ENCODE data around the gene CEBPZ.
"Not testable (repeated sequence)": the region's sequence is repeated elsewhere in the genome, so short reads cannot be mapped to it uniquely, and the experiment has no call there.

The CEBPZ gene

DNA sequence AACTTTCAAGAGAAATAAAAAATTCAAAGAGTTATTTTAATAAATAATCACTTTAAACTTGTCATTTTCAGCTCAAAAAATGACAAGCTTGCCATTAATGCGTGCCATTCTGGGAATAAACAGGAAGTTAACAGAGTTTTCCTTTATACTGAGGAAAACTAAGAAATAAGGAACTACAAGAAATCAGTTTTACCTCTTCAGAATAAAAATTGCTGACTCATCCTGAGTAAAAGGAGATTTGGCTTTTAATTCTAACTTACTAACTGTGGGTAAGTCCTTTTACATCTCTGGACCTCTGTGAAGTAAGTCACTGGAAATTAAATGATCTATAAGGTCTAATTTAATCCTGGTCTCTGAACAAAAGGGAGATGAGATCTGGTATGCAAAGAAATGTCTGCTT lies 16.1 kb downstream of the CEBPZ start:
- no peak for DNase-seq (ENCODE audit: low read depth)

- DNase-seq (ENCODE audit: low read depth): no peak
Observed at GRCh38 chr2:37211939-37212338, 19.5 kb downstream of the CEBPZ start.

GRCh38 chr2:37211212-37211611 lies 20.2 kb downstream of the CEBPZ start:
- no peak for DNase-seq (ENCODE audit: low read depth)

GRCh38 chr2:37206760-37207159 lies 24.6 kb downstream of the CEBPZ start:
- not testable (repeated sequence) for DNase-seq (ENCODE audit: low read depth)

GRCh38 chr2:37205689-37206341 lies 25.6 kb downstream of the CEBPZ start:
- no peak for DNase-seq (ENCODE audit: low read depth)

DNA sequence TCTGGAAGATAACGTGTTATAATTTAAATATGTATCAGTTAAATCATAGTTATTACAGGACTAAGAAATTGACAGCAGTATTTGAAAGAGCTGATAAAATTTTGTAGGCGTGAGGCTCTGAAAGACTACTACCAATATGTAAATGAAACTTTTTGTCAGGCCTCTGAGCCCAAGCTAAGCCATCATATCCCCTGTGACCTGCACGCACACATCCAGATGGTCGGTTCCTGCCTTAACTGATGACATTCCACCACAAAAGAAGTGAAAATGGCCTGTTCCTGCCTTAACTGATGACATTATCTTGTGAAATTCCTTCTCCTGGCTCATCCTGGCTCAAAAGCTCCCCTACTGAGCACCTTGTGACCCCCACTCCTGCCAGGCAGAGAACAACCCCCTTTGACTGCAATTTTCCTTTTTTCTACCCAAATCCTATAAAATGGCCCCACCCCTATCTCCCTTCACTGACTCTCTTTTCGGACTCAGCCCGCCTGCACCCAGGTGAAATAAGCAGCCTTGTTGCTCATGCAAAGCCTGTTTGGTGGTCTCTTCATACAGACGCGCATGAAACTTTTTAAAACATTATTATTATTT lies 26.2 kb downstream of the CEBPZ start:
- not testable (repeated sequence) for DNase-seq (ENCODE audit: low read depth)

- no peak for DNase-seq (ENCODE audit: low read depth)
Observed at GRCh38 chr2:37203708-37204107, 27.7 kb downstream of the CEBPZ start.

DNA sequence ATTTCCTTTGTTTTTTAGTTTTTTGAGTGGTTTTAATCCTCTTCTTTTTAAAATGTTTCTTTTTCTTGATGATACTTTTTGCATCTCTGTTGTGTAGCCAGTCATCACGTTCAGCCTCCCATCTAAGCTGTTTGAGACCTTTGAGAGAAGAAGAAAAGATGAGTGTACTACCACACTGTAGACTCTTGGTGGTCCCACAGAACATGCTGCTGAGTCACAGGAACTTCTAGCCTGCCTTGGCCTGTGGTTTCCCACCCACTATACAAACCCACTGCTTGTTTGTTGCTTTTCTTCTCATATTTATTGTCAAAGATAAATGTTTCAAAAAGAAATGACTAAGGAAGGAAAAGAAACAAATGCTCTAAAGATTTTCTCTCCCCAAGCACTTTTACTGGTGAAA lies 29.6 kb downstream of the CEBPZ start:
- peak; percentile 12 for DNase-seq (ENCODE audit: low read depth)

DNA sequence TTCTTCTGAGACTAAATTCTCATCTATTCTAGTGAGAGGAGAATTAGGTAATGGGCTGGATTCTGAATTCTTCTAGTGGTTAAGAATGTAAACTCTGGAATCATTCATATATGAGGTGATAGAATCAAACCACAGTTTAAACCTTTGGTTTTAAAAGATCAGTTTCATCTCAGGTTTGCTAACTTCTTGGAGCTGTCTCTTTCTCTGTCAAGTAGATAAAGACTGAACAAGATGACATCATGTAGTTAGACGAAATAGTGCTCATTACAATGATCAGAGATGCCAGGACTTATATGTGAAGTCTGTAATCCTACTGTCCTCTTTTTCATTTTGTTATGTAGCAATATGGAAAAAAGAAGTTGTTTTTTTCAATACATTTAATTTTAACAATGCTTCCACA lies 30.2 kb downstream of the CEBPZ start:
- no peak for DNase-seq (ENCODE audit: low read depth)

DNA sequence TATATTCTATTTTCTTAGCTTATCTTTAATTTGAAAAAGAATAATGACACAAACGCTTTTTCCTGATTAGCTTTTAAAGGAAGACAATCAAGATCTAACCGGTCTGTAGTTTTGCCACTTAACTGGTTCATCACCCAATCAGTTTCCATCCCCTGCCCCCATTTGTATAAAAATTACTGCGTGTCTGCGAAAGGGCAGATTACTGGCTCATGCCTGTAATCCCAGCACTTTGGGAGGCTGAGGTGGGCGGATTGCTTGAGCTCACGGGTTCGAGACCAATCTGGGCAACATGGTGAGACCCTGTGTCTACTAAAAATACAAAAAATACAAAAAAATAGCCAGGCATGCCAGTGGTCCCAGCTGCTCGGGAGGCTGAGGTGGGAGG lies 32.7 kb downstream of the CEBPZ start:
- no peak for DNase-seq (ENCODE audit: low read depth)

DNA sequence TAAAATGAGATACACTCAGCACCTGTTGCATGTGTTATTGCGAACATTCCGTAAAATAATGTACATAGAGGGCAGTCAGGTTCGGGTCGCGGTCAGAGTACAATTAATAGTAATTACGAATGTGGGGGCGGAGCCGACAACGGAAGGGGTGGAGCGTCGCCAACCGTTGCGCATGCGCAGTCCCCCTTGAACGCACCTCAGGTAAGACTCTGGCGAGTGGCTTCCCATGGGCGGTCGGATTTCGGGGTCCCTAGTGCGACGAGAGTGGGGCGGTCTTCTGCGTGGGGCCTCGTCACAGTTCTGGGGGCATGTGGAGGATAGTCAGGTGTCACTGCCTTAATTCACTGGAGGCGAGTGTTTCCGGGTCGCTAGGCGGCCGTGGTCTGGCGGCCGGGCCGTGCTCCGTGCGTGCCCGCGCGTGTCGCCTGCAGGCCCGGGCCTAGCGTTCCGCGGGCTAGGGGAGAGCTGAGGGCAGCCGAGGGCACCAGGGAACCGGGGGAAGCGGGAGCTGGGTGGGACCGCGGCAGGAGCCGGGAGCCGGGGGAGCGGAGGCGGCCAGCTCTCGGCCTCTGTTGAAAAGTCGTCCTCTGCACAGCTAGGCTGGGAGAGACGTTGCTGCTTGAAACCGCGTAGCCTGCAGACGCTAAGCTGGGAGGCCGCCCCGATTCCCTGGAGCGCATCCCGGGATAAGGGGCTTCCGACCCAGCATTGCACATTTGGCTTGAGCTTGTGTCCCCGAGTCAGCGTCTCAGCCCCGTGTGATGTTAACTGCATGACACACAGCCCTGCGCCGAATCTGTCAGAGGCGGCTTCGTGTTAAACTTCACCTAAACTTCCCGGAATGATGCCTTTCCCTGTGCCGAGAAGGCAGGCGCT lies 34.8 kb downstream of the CEBPZ start, which contains the start of gene CEBPZOS:
CEBPZOS (plus strand) TSS at position 177 of the 876 bp plus-strand sequence. CDS start 3,209 bp downstream, outside the sequence.
- peak; percentile 90 for DNase-seq (ENCODE audit: low read depth)

DNA sequence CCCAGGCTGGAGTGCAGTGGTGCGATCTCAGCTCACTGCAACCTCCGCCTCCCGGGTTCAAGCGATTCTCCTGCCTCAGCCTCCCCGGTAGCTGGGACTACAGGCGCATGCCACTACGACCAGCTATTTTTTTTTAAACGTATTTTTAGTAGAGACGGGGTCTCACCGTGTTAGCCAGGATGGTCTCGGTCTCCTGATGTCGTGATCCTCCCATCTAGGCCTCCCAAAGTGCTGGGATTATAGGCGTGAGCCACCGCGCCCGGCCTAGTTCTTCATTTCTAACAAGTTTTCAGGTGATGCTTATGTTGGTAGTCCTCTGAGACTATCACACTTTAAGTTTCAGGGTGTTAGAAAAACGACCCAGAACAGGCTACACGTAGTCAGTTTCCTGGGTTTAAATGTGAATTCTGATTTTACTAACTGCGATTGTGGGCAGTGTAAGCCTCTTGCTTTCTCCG lies 35.5 kb downstream of the CEBPZ start:
- DNase-seq (ENCODE audit: low read depth): peak; percentile 1

- no peak for DNase-seq (ENCODE audit: low read depth)
Observed at GRCh38 chr2:37192551-37192950, 38.8 kb downstream of the CEBPZ start.

DNA sequence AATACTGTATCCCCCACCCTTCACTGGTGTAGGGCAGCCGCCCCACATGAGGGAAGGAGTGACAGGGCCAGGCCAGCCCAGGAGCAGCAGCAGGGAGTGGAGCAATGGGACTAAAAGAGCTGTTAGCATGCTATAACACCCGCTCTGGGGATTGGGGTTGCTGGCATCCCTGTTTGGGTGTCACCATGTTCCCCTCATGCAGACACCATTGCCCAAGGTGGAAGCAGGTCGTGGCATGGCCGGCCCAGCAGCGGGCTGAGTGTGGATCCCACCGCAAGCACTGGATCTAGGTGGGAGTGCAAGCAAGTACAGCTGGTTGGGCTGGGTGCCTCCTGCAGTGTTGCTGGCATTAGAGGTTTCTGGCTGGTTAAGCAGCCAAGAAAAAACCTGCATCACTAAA lies 39.6 kb downstream of the CEBPZ start:
- no peak for DNase-seq (ENCODE audit: low read depth)

DNA sequence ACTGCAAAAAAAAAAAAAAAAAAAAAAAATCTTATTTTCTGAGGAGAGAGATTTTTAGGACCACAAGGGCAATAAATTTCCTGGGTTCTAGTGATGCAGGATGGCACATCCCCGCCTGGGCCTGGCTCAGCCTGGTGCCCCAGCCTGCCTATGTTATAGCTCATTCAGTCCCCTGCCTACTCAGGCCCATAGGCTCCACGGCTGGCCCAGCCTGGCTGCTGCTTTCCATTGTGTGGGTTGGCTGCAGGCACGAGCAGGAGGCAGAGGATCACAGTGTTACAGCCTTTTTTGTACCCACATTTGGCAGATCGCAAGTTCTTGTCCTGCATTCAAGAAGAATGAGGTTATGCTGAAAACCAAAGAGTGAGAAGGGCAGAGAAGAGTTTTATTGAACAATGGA lies 40.1 kb downstream of the CEBPZ start:
- DNase-seq (ENCODE audit: low read depth): no peak

DNA sequence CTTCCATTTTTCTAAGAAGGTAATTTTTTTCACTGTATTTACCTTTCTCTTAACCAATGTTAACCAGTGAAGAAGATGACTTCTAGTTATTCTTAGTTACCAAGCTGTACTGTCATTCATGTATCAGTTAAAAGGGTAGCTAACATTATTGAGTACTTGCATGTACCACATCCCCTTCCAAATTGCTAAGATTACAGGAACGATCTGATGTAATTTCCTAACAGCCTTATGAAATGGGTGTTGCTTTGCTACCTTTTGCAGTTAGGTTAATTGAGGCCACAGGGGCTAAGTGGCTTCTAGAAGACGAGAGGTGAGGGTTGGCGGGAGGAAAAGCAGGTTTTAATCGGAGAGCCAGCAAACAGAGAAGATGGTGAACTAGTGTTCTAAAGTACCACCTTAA lies 41.1 kb downstream of the CEBPZ start:
- DNase-seq (ENCODE audit: low read depth): no peak

DNA sequence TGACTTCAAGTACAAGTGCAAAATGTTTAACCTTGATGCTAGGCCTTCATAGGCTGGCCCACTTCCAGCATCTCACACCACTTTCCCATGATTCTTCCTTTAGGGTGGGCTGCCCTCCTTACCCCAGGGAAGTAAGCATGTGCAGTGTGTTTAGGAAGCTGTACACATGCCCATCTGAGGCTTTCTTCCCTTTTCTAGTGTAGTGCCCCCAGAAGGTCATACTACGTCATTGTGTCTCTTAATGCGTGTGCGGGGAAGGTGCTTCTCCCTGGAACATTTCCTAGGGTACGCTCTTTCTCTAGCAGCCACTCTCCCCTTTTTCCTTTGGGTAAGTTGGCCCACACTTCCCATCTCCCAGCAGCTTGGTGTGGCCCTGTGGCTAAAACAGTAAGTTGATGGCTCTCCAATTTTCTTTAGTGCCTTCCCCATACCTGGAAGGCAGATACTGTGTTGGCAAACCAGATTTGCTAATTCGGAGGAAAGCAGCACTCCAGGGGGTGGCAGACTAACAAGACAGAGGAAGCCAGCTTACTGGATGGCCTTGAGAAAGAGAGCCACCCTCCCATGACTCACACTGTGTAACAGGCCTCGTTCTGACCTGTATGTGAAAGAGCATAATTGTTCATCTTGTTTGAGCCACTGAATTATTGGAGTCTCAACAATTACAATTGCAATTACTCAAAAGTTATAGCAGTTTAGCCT lies 41.8 kb downstream of the CEBPZ start:
- no peak for DNase-seq (ENCODE audit: low read depth)

DNA sequence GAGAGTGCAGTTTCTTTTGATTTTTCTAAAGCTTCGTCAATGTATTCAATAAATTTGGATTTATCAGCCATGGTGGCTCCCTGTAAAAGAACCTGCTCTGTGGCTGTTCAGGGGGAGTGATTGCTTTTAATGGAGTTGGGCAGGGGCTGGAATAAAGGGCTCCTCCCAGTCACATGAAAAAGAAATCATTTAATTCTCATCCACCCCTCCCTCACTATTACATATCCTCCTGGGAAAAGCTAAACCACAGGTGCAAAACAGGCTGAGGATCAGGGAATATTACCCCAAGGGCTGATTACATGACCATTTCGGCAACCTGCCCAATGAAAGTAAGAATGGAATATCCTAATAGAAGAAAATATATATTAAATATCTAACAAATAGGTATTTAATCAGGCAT lies 42.8 kb downstream of the CEBPZ start, which contains the start of gene SULT6B1:
SULT6B1 (minus strand) TSS at position 101 of the 400 bp plus-strand sequence; CDS start at position 71, 30 bp downstream.
- no peak for DNase-seq (ENCODE audit: low read depth)

DNA sequence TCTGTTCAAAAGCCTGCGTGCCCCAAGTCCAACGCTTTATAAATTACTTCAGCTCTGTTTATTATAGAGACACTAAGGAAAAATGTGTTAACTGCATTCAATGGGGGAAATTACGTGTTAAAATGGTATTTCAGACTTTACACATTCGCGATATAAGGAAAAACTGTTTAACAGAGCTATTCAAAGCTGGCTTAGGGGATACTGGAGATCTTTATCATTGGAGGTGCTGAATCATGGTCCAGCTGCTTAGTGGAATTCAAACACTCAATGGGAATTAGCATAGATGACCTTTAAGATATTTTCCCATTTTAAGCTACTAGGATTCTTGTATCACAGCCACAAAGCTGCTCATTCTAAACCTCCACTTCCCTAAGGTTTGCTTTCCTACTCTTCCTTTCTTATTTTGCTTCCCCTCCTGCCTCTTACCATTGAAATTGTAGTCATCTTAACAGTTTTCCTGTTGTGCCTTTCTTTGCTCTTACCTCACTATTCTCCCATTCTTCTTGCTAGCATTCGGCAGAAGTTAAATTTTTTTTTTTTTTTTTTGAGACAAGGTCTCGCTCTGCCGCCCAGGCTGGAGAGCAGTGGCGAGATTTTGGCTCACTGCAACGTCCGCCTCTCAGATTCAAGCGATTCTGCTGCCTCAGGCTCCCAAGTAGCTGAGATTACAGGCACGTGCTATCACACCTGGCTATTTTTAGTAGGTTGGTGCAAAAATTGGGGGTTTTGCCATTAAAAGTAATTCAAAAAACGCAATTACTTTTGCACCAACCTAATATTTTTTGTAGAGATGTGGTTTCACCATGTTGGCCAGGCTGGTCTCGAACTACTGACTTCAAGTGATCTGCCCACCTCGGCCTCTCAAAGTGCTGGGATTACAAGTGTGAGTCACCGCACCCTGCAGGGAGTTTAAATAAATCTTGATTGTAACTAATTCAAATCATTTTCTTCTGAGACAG lies 49.4 kb downstream of the CEBPZ start:
- DNase-seq (ENCODE audit: low read depth): no peak

GRCh38 chr2:37180640-37181039 lies 50.8 kb downstream of the CEBPZ start:
- no peak for DNase-seq (ENCODE audit: low read depth)

Data from stimulated activated CD8-positive, alpha-beta memory T cell treated with anti-CD3 and anti-CD28 coated beads, Interleukin-12 subunit alpha, Interleukin-12 subunit beta, amount 100 ng/mL, for 1 hour (primary cell).